H1 (cell line): ENCODE data around the gene DENND2C. TPM values are rescaled to one million over a fixed set of nuclear protein-coding genes. Genes with fewer than 3 reads are reported as not detected.

Experiments
- CTCF ChIA-PET: fragments of 300-600 bp; sonication (Branson Sonifier 250); formaldehyde crosslinking; loops from one replicate; lab custom pipeline; 2021; ENCODE audit not compliant: partially characterized antibody; lab: Charles Lee
- POLR2A ChIA-PET: fragments of 300-600 bp; sonication (Branson Sonifier 250); formaldehyde crosslinking; loops from one replicate; lab custom pipeline; 2021; ENCODE audit warnings: inconsistent platforms; ENCODE audit not compliant: partially characterized antibody; lab: Charles Lee
- DNase-seq, 2 experiments: peaks; one replicate each; pipeline versions ENCODE4 v3.0.0 to v3.0.0-alpha.2; 2010 to 2022; ENCODE audit warnings: low spot score in 2 of 2, low read depth in 1 of 2, mixed read lengths in 1 of 2
- FAIRE-seq: peaks from 2 replicates; lab custom pipeline; 2011; peaks lifted over from hg19 to GRCh38; lab: Jason Lieb, UNC
- H2AFZ ChIP-seq: 2 replicates; pipeline ENCODE4 v1.8.1; 2012; ENCODE audit warnings: low read length, inconsistent platforms
- H2AK5ac ChIP-seq: 2 replicates; pipeline ENCODE4 v1.6.1; 2013; ENCODE audit warnings: low read depth, low read length
- H2BK120ac ChIP-seq: replicated peaks from 2 replicates; pipeline ENCODE3; 2013; ENCODE audit warnings: low read depth, low read length, inconsistent platforms
- H2BK12ac ChIP-seq: 2 replicates; pipeline ENCODE4 v1.6.1; 2013; ENCODE audit warnings: low read depth, low read length
- H2BK15ac ChIP-seq: 2 replicates; pipeline ENCODE4 v1.6.1; 2013; ENCODE audit warnings: low read length
- H2BK20ac ChIP-seq: 2 replicates; pipeline ENCODE4 v1.6.1; 2013; ENCODE audit warnings: low read length
- H2BK5ac ChIP-seq: 2 replicates; pipeline ENCODE4 v1.6.1; 2013; ENCODE audit warnings: low read depth, low read length
- H3K14ac ChIP-seq: 2 replicates; pipeline ENCODE4 v1.6.1; 2013; ENCODE audit warnings: inconsistent platforms; ENCODE audit not compliant: insufficient read length
- H3K18ac ChIP-seq: 2 replicates; pipeline ENCODE4 v1.6.1; 2013; ENCODE audit warnings: low read length; ENCODE audit errors: extremely low read depth
- H3K23ac ChIP-seq: 2 replicates; pipeline ENCODE4 v1.6.1; 2013; ENCODE audit warnings: inconsistent platforms; ENCODE audit not compliant: insufficient read length
- H3K23me2 ChIP-seq: 2 replicates; pipeline ENCODE4 v1.6.1; 2013; ENCODE audit warnings: low read depth, low read length
- H3K27ac ChIP-seq: 2 replicates; pipeline ENCODE4 v1.6.1; 2011; ENCODE audit warnings: low read depth, low read length, inconsistent platforms
- H3K27me3 ChIP-seq, 4 experiments: replicated peaks in 1 of 4; 1 replicate in 1 of 4; 2 replicates in 3 of 4; pipeline versions ENCODE4 v1.6.1 to v1.8.1; 2011 to 2013; ENCODE audit warnings: low read length in 3 of 4, mild to moderate bottlenecking in 3 of 4, inconsistent platforms in 2 of 4, mixed read lengths in 2 of 4, moderate library complexity in 1 of 4; ENCODE audit not compliant: control insufficient read depth in 3 of 4, insufficient read depth in 3 of 4; ENCODE audit errors: extremely low read depth in 1 of 4
- H3K36me3 ChIP-seq, 4 experiments: 2 replicates each; pipeline versions ENCODE4 v1.6.1 to v1.8.1; 2011 to 2013; ENCODE audit warnings: mild to moderate bottlenecking in 4 of 4, low read length in 3 of 4, moderate library complexity in 2 of 4, control low read depth in 1 of 4, inconsistent platforms in 1 of 4; ENCODE audit not compliant: insufficient read depth in 4 of 4, control insufficient read depth in 2 of 4
- H3K4ac ChIP-seq: replicated peaks from 2 replicates; pipeline ENCODE3; 2013; ENCODE audit warnings: low read length, low read depth, mixed read lengths, inconsistent platforms; ENCODE audit not compliant: insufficient read length
- H3K4me1 ChIP-seq, 4 experiments: replicated peaks in 1 of 4; 1 replicate in 1 of 4; 2 replicates in 3 of 4; pipeline versions ENCODE4 v1.6.1 to v1.8.1; 2011 to 2013; ENCODE audit warnings: low read length in 3 of 4, inconsistent platforms in 2 of 4, mixed read lengths in 1 of 4; ENCODE audit not compliant: insufficient read depth in 4 of 4, control insufficient read depth in 3 of 4
- H3K4me2 ChIP-seq, 2 experiments: 2 replicates each; pipeline versions ENCODE4 v1.6.1 to v1.8.1; 2011 to 2013; ENCODE audit warnings: low read depth in 2 of 2, low read length in 2 of 2, control low read depth in 1 of 2, inconsistent platforms in 1 of 2, mild to moderate bottlenecking in 1 of 2; ENCODE audit not compliant: insufficient read depth in 1 of 2
- H3K4me3 ChIP-seq, 4 experiments: fragments of 200-600, 300-600 bp in 1 of 4; sonication (generic), shearing (Covaris generic), sonication (Bioruptor Twin) in 1 of 4; 2 replicates each; pipeline versions ENCODE4 v1.5.1 to v1.8.1; 2011 to 2016; ENCODE audit warnings: low read length in 4 of 4, low read depth in 3 of 4, control low read depth in 2 of 4, inconsistent platforms in 2 of 4, mild to moderate bottlenecking in 2 of 4, mixed read lengths in 1 of 4, moderate library complexity in 1 of 4; ENCODE audit not compliant: insufficient read depth in 2 of 4; ENCODE audit errors: extremely low read depth in 1 of 4
- H3K56ac ChIP-seq: replicated peaks from 2 replicates; pipeline ENCODE3; 2013; ENCODE audit warnings: low read depth, mild to moderate bottlenecking, mixed read lengths, low read length, inconsistent platforms; ENCODE audit not compliant: insufficient read length
- H3K79me1 ChIP-seq: 2 replicates; pipeline ENCODE4 v1.6.1; 2013; ENCODE audit warnings: low read depth, low read length, control low read depth
- H3K79me2 ChIP-seq, 2 experiments: 2 replicates each; pipeline versions ENCODE4 v1.6.1 to v1.8.1; 2012 to 2013; ENCODE audit warnings: low read length in 2 of 2, mild to moderate bottlenecking in 2 of 2, inconsistent platforms in 1 of 2; ENCODE audit not compliant: insufficient read depth in 2 of 2, control insufficient read depth in 1 of 2
- H3K9ac ChIP-seq, 4 experiments: replicated peaks in 1 of 4; 1 replicate in 1 of 4; 2 replicates in 3 of 4; pipeline versions ENCODE4 v1.6.1 to v1.8.1; 2011 to 2013; ENCODE audit warnings: low read depth in 3 of 4, low read length in 3 of 4, control low read depth in 2 of 4, mild to moderate bottlenecking in 2 of 4, moderate library complexity in 2 of 4, inconsistent platforms in 1 of 4; ENCODE audit errors: extremely low read depth in 1 of 4
- H3K9me3 ChIP-seq, 2 experiments: 2 replicates each; pipeline versions ENCODE4 v1.6.1 to v1.8.1; 2012 to 2013; ENCODE audit warnings: mild to moderate bottlenecking in 2 of 2, moderate library complexity in 2 of 2, control low read depth in 1 of 2, inconsistent platforms in 1 of 2, low read depth in 1 of 2, low read length in 1 of 2, mixed read lengths in 1 of 2; ENCODE audit not compliant: insufficient read depth in 2 of 2
- H4K20me1 ChIP-seq, 2 experiments: replicated peaks in 1 of 2; 2 replicates each; pipeline versions ENCODE3 to v1.8.1; 2011 to 2013; ENCODE audit warnings: inconsistent platforms in 2 of 2, low read length in 2 of 2, mild to moderate bottlenecking in 1 of 2; ENCODE audit not compliant: insufficient read depth in 2 of 2, control insufficient read depth in 1 of 2
- H4K5ac ChIP-seq: 2 replicates; pipeline ENCODE4 v1.6.1; 2013; ENCODE audit warnings: low read length, low read depth, mixed read lengths, inconsistent platforms; ENCODE audit not compliant: insufficient read length
- H4K8ac ChIP-seq: 2 replicates; pipeline ENCODE4 v1.8.0; 2013; ENCODE audit warnings: mild to moderate bottlenecking, moderate library complexity, low read length, inconsistent platforms; ENCODE audit not compliant: insufficient read depth; ENCODE audit errors: extremely low read depth
- H4K91ac ChIP-seq: replicated peaks from 2 replicates; pipeline ENCODE3; 2013; ENCODE audit warnings: low read length, mixed read lengths, inconsistent platforms; ENCODE audit not compliant: insufficient read length
- WGBS, 2 experiments: shearing (Covaris generic) in 1 of 2; methylation state at CpG; one replicate each; pipeline versions ENCODE4 v1.1.6 to v1.1.7; 2013 to 2015; ENCODE audit warnings: low lambda C conversion rate in 2 of 2, mixed read lengths in 2 of 2, inconsistent platforms in 1 of 2, low coverage in 1 of 2, missing lambda C conversion rate in 1 of 2; ENCODE audit not compliant: insufficient replicate concordance in 2 of 2, insufficient coverage in 1 of 2, insufficient read length in 1 of 2; ENCODE audit errors: extremely low coverage in 1 of 2, missing lambda C conversion rate in 1 of 2; 5-methylcytosine and 5-hydroxymethylcytosine counted together
- polyA plus RNA-seq, 7 experiments: library from polyadenylated mRNA; depleted of rRNA in 3 of 7; stranded (reverse) in 5 of 7; unstranded in 2 of 7; fragments of >200 nt in 5 of 7; fragments of 200-250 nt in 2 of 7; gene quantifications; 1 replicate in 5 of 7; 2 replicates in 1 of 7; 4 replicates in 1 of 7; pipeline versions ENCODE4 v1.2.1 to v1.2.3, GENCODE V29; 2011 to 2013; ENCODE audit warnings: missing spikeins in 2 of 7, mixed read lengths in 2 of 7
- total RNA-seq: library from RNA; stranded (reverse); fragmentation: NEBNext Ultra II Directional; extraction: Animal tissue kit (Norgen Biotek cat#: 25700); gene quantifications from 2 replicates; pipeline ENCODE4 v1.2.1, GENCODE V29; 2021

The DENND2C gene
- total and polyA plus RNA-seq, 2 of the 8 experiments (the other 6 are each of a cell fraction or from before 2014, with no cell fraction given): 1.8 to 5.5 TPM

DNA sequence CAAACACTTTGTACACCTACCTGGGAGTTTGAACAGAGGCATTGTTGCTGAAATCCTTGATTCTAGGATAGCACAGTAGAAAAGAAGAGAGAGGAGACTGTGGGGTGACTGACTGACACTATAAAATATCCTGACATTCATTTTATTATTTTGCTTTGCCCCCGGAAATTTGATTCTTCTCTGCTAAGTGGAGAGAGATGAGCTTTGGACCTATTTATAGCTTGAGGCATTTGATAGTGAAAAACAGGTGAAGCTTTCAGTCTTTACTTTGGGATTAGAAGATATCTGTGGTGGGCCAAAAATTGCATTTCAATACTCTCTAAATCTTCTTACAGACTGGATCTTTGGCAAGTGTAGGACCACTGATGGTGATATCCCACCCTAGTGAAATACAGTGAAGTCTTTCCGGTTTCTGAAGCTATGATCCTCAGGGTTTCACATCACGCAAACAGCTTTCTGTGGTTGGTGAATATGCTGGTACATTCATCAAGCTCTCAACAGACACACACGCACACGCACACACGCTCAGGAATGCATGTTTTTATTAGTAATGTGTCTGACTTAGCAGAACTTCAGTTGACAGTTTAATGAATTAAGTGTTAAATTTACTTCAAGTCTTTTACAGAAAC lies 25.7 kb upstream of the DENND2C start, which contains the start of gene AMPD1:
TSS of gene AMPD1 (minus strand) at position 117 of the 629 bp plus-strand sequence. CDS start at position 42, 75 bp downstream.
- H2AFZ ChIP-seq: no peak within 1 kb of the TSS
- no peak within 1 kb of the TSS for H3K18ac ChIP-seq
- no peaks in the 10 kb centered on the region for H3K36me3 ChIP-seq
- no peak within 1 kb of the TSS for H3K14ac ChIP-seq
- H3K4ac ChIP-seq: no peak within 1 kb of the TSS
- H3K9me3 ChIP-seq: no peaks in the 10 kb centered on the region
- H2BK15ac ChIP-seq: no peak within 1 kb of the TSS
- no peak for DNase-seq
- no peak within 1 kb of the TSS for H3K4me3 ChIP-seq
- FAIRE-seq: no peak
- no peak within 1 kb of the TSS for H4K91ac ChIP-seq
- no peak within 1 kb of the TSS for H2BK5ac ChIP-seq
- H3K27me3 ChIP-seq: no peaks in the 10 kb centered on the region
- ChIA-PET CTCF (interaction anchor here (0.9 to 1.7 kb wide), 3 partner anchors 10 to 418 kb away, joined by 3 read pairs; partner anchors contain the start of gene NRAS), POLR2A (interaction anchor here (1.0 to 3.4 kb wide), 3 partner anchors 16 to 20 kb away, joined by 4 to 10 read pairs (median 4); no protein-coding TSS in a partner anchor)
- H3K79me2 ChIP-seq: no peaks in the 10 kb centered on the region
- H4K20me1 ChIP-seq: no peaks in the 10 kb centered on the region
- H3K9ac ChIP-seq: no peak within 1 kb of the TSS
- H2BK20ac ChIP-seq: no peak within 1 kb of the TSS
- 88% methylated on average over 6 of the region's 6 CpGs; no CpG with 5 or more reads in 1 of the 2 experiments for WGBS, 2 experiments
- H2AK5ac ChIP-seq: no peak within 1 kb of the TSS
- no peak within 1 kb of the TSS for H2BK12ac ChIP-seq
- H3K56ac ChIP-seq: no peak within 1 kb of the TSS
- no peak within 1 kb of the TSS for H2BK120ac ChIP-seq
- no peak within 1 kb of the TSS for H3K4me2 ChIP-seq
- H3K4me1 ChIP-seq: no peaks in the 10 kb centered on the region
- H3K27ac ChIP-seq: no peak within 1 kb of the TSS
- no peaks in the 10 kb centered on the region for H3K23me2 ChIP-seq
- no peak within 1 kb of the TSS for H4K8ac ChIP-seq
- no peaks in the 10 kb centered on the region for H3K79me1 ChIP-seq
- H4K5ac ChIP-seq: no peak within 1 kb of the TSS
- H3K23ac ChIP-seq: no peak within 1 kb of the TSS
